Inflammatory macrophage (primary cell): ENCODE results near the gene ASIC2.

Experiments used
- DNase-seq, 2 donors: peaks; one replicate each; pipeline ENCODE4 v3.0.0-alpha.2; 2020 to 2022

ASIC2 gene

DNA sequence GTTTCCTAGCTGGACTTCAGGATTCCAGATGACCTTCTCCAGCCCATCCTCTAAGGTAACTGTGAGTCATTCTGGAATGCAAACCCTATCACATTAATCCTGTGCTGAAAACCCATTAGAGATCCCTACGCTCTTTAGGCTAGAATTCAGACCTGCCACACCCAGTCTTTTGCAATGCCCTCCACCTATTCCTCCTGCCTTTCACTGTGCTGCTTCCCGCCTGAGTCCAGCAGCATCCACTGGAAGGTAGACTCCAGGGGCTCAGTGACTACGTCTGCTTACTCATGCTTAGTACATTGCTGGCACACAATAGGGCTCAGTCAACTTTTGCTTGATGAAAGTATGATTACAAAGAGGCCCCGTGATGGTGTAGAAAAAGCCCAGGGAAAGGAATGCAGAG is 180.3 kb downstream of the ASIC2 start:
- DNase-seq: no peak

DNA sequence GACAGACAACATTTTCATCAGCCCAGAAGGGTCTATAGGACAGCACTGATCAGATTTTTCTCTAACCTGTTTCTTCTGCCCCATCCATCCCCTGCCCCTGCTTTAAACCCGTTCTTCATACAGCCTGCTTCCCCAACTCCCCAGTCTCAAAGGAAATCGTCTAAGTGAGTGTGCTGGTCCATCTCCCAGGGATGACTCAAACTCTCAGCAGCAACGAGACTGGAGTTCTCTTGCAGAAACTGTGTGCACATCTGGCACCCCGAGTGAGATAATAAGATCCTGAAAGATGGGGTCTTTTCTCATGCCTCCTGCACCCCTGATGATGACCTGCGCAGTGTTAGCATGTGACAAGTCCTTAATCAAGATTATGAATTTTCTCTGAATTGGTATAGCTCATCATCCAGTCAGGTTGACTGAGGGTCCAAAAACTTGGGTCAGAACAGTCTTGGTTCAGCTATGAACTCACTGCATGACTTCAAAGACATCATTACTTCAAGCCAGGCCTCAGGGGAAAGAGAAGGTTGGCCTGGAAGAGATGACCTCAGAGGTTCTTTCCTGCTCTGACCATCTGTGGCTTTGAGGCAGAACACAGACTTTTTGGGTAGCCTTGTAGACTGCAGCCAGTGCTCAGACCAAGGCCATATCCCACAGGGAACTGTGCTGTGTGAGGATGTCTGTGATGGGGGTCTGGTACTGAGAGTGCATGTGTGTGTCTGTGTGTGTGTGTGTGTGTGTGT is 183.6 kb downstream of the ASIC2 start:
- DNase-seq: no peak

GRCh38 chr17:33106525-33107165 is 186.4 kb downstream of the ASIC2 start:
- no peak for DNase-seq

GRCh38 chr17:33105911-33106310 is 187.2 kb downstream of the ASIC2 start:
- DNase-seq: no peak

DNA sequence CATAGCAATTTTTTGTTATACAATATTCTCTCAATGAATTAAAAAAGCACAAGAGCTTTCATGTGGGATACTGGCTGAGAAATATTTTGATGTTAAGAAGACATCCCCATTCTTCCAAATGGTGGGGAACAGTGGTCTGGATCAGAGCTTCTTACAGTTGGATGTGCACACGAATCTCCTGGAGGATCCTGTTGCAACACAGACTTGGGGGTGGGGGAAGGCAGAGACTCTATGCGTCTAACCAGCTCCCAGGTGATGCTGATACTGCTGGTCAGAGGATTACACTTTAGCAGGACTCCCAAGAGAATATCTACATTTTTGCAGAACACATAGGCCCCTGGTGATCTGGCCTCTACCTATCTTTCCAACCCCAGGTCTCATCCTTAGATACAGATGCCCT is 193.2 kb downstream of the ASIC2 start:
- DNase-seq: no peak

DNA sequence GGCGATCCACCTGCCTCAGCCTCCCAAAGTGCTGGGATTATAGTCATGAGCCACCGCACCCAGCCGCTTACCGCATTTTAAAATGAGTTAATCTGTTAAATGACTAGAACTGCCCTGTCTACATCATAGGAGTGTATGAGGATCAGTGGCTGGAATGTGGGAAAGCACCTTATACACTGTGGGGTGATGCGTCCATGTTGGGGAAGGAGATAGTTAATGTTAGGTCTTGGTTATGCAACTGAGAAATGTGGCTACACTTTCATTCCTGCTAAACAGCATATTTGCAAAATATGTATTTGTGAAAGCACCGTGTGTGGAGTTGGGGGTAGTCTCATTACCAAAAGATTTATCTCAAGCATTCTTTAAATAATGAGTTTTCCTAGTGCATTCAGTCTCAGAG is 193.8 kb downstream of the ASIC2 start:
- DNase-seq: no peak

DNA sequence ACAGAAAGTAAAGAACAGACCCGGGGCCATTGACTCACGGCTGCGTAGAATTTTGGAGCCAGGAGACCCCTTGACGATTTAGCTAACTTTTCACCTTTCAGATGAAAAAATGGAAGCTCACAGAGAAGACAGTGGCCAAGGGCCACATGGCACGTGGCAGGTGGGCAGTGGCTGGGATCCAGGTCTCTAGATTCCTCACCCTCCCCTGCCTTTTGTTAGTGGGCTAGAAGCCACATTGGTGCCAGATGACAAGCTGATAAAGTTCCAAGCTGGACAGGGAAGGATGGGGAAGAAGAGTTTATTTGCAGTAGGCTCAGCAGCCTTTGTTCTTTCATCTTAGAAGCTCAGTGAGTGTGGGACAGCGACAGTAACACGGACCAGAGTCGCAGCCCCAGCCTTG is 195.7 kb downstream of the ASIC2 start:
- no peak for DNase-seq

- no peak for DNase-seq
Observed at GRCh38 chr17:33096161-33096560, 196.9 kb downstream of the ASIC2 start.

GRCh38 chr17:33091271-33091670 is 201.8 kb downstream of the ASIC2 start:
- DNase-seq: no peak

- no peak for DNase-seq
Observed at GRCh38 chr17:33090806-33091205, 202.3 kb downstream of the ASIC2 start.

DNA sequence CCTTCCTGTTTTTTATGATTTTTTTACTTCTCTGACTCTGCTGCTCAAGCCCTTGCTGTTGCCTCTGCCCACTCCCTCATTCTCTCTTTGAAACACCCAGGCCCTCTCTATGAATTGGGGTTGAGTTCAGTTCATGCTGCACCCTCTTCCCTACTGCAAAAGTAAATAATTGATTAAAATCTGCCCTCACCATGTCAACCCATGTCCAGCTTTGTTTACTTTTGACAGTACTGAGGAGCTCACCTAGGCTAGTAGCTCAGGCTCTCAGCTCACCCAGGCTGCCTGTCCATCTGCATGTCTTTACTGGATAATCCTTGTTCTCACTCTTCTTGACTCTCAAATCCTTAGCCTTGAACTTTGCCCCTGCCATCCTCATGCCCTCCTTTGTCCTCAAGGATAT is 206.2 kb downstream of the ASIC2 start:
- no peak for DNase-seq

DNA sequence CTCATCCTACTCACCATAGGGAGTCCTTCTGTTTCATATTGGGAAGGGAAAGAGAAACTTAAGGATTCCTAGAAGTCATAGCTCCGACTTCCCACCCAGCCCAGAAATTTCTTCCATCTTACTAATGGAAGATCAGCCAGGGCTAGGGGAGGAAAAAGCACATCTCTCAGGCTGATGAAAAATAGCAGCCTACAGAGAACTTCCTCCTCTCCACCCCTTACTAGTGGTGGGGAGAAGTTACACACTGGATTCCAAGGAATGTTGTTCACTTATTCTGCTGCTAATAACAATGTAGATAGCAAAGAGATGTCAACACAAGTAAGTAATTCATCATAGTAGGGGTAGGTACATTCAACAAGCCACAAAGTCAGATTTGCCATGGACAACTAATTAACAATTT is 207.1 kb downstream of the ASIC2 start:
- no peak for DNase-seq

GRCh38 chr17:33085256-33085655 is 207.8 kb downstream of the ASIC2 start:
- no peak for DNase-seq

- DNase-seq: no peak
Observed at GRCh38 chr17:33084755-33085154, 208.3 kb downstream of the ASIC2 start.

DNA sequence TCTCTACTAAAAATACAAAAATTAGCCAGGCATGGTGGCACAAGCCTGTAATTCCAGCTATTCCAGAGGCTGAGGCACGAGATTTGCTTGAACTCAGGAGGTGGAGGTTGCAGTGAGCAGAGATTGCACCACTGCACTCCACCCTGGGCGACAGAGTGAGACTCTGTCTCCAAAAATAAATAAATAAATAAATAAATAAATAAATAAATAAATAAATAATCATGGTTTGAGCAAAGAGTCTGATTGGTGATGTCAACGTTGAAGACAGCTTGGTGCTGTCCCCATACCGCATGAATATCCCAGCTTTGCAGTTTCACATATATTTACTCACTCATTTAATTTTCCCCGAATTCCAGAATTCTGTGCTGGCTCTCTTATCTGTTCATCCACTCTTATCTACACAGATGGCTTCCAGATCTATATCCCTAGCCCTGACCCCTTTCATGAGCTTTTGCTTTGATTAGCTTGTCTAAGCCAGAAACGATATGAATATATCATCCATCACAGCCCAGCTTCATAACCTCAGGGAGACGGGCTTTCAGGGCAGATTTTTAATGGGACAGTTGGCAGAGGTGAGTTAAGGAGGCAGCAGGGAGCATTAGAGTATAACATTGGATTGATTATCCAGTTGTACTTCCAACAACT is 210.4 kb downstream of the ASIC2 start:
- no peak for DNase-seq

DNA sequence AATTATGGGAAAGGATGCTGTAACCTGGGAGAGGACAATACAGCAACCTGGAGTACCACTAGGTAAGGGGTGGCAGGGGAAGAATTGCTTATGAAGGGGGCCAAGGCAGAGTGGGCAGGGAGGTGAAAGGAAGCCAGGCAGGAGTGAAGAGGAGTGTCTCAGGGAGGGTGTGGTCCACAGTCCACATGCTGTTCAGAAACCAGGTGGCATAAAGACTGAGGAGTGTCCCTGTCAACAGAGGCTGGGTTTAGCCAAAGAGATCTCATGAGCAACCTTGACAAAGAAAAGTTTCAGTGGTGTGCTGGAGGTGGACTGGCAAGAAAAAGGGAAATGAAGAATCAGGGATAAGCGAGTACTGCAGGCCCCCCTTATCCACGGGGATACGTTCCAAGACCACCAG is 213.0 kb downstream of the ASIC2 start:
- no peak for DNase-seq

GRCh38 chr17:33079201-33079600 is 213.9 kb downstream of the ASIC2 start:
- no peak for DNase-seq

GRCh38 chr17:33076979-33077378 is 216.1 kb downstream of the ASIC2 start:
- DNase-seq: no peak

- DNase-seq: no peak
Observed at GRCh38 chr17:33073416-33073815, 219.7 kb downstream of the ASIC2 start.

DNA sequence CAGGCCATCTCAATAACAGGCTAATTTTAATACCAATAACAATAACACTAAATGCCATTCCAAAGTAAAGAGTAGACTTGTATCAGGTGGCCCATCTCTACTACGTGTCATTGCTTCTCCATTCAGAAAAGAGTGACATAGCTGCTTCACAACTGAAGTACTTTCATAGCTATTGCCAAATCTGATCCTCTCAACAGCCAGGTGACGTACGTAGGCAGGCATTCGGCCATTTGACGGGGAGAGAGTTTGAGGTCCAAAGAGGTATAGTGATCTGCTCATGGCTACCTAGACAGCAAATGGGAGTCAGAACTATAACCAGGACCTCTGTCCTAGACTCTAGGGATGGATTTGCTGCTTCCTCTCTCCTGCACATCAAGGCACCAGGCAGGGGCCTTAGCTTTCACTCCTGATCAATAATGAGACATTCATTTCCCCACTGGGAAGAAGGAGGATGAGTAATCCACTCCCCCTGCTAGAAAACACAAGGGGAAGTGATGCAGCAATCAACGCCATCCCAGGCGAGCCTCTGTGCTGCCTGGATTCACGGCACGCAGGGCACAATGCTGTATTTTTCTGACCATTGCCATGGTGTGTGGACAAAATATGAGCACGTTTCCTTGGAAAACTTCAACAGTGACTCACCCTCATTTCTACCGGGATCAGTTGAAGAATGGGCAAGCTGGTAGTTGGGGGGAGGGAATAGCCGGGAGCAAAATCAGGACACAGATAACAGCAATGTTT is 220.5 kb downstream of the ASIC2 start:
- no peak for DNase-seq

DNA sequence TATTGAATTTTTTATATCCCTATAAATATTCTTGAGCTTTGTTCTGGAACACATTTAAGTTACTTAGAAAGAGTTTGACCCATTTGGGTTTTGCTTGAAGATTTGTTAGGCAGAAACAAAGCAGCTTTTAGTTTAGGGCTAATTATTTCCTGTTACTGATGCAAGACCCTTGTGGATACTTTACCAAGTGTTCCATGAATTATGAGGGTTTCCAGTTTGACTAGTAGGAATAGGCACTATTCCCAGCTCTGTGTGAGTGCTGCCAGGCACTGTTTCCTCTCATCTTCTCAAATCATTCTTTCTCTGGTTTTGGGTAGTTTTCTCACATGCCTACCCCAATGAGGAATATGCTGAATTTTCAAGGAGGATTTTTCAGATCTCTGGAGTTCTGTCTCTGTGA is 221.4 kb downstream of the ASIC2 start:
- DNase-seq: no peak

- no peak for DNase-seq
Observed at GRCh38 chr17:33057564-33057963, 235.5 kb downstream of the ASIC2 start.

GRCh38 chr17:33056399-33057146 is 236.5 kb downstream of the ASIC2 start:
- no peak for DNase-seq
